AG10803 (cell line): ENCODE results near the gene SEC14L3.
A peak's percentile ranks its signal among the peaks of the same experiment; 100 is the strongest.

Experiments
- DNase-seq: peaks from one replicate; pipeline ENCODE4 v3.0.0; 2010; ENCODE audit warnings: low read depth
- H3K4me3 ChIP-seq: 2 replicates; pipeline ENCODE4 v1.5.1; 2011; ENCODE audit warnings: mild to moderate bottlenecking, low read length, control low read depth
- CTCF ChIP-seq: conservative IDR thresholded peaks from 2 replicates; pipeline ENCODE4 v1.5.1; 2011; ENCODE audit warnings: mild to moderate bottlenecking, low read length, control low read depth, inconsistent platforms

SEC14L3 gene

GRCh38 chr22:30486661-30487115, 14.9 kb upstream of the SEC14L3 start:
- DNase-seq, result no peak
- TF ChIP-seq CTCF, result no peak
- H3K4me3 ChIP-seq, result no peak overlapping the region

- no peak for DNase-seq
- H3K4me3 ChIP-seq, result no peak overlapping the region
- no peak for TF ChIP-seq CTCF
Measured at GRCh38 chr22:30486118-30486517, 14.3 kb upstream of the SEC14L3 start.

GRCh38 chr22:30485362-30485988, 13.7 kb upstream of the SEC14L3 start:
- TF ChIP-seq CTCF, result peak; percentile 81
- peak; percentile 44 for DNase-seq
- no peak overlapping the region for H3K4me3 ChIP-seq

- H3K4me3 ChIP-seq, result no peak overlapping the region
- DNase-seq, result peak; percentile 4
Measured at GRCh38 chr22:30483169-30483568, 11.4 kb upstream of the SEC14L3 start.

GRCh38 chr22:30481711-30482110, 9.9 kb upstream of the SEC14L3 start:
- peak; percentile 31 for DNase-seq
- no peak overlapping the region for H3K4me3 ChIP-seq
- no peak for TF ChIP-seq CTCF

More at GRCh38 chr22:30483169-30483568, 11.4 kb upstream of the SEC14L3 start:
- TF ChIP-seq CTCF, result no peak

- no peak for TF ChIP-seq CTCF
- H3K4me3 ChIP-seq, result no peak overlapping the region
- no peak for DNase-seq
Measured at GRCh38 chr22:30479981-30480380, 8.2 kb upstream of the SEC14L3 start.

GRCh38 chr22:30474683-30475424, 3.0 kb upstream of the SEC14L3 start:
- TF ChIP-seq CTCF, result no peak
- no peak for DNase-seq
- no peak overlapping the region for H3K4me3 ChIP-seq
